ENCODE data around the gene CCDC180. TPM values are rescaled to one million over a fixed set of nuclear protein-coding genes. Genes with fewer than 3 reads are reported as not detected.
A peak's percentile ranks its signal among the peaks of the same experiment; 100 is the strongest.

The CCDC180 gene
- total and polyA plus RNA-seq, 9 of the 15 experiments (the other 6 are each of a cell fraction or from before 2014, with no cell fraction given) = 0.56 to 4.2 (median 2.5) TPM

DNA sequence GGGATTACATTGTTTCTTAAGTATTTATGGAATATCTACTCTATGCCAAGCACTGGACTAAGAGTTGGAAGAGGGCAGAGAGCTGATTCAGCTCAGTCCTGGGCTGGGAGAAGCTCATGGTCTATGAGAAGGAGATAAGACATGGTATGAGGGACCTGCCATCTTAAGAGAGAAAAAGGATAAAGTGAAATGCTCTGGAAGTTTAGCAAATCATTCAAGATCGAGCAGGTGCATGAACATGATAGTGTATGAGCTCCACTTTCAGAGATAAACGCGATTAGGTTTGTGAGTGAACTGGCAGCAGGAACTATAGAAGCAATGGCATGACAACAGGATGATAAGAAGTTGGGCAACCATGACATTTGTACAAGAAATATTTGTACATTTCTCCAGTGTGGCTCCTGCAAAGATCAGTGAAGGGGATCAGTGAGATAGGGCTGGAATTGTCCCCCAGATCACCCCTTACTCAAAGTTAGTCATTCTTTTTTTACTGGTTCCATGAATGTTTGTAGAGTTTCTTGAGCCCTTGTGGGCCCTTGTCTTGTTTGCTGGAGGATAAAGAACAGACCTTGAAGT is 26.6 kb upstream of the CCDC180 start:
- Histone ChIP-seq H3K9me3 (replicated peaks; ENCODE audit: control insufficient read depth, insufficient read depth, low read depth, low read length) (no peaks in the 10 kb centered on the region), H3K9me1 (ENCODE audit: control insufficient read depth, insufficient read depth, low read length) (no peaks in the 10 kb centered on the region), H3K27me3 (ENCODE audit: control insufficient read depth in 2 of 2, insufficient read depth in 2 of 2, low read length in 2 of 2) (no peaks in the 10 kb centered on the region), H3K36me3 (ENCODE audit: control insufficient read depth, insufficient read depth, low read length) (peaks cover 31% of the 10 kb centered on the region; the same call in 2 of the 3 replicates), H3K4me2 (ENCODE audit: insufficient read depth, low read length) (peak overlapping the region; percentile 7; the same call in 1 of the 2 replicates), H3K79me2 (ENCODE audit: control insufficient read depth, insufficient read depth, low read length) (no peaks in the 10 kb centered on the region), H3K9ac (ENCODE audit: insufficient read depth in 1 of 2, low read depth in 2 of 2, low read length in 2 of 2) (no peak overlapping the region), H3K4me3 (no peak overlapping the region), H4K20me1 (replicated peaks; ENCODE audit: control insufficient read depth, insufficient read depth, low read length) (no peaks in the 10 kb centered on the region), H2AFZ (ENCODE audit: low read depth, low read length) (no peak overlapping the region), H3K4me1 (replicated peaks in 1 of 2; ENCODE audit: control insufficient read depth in 2 of 2, insufficient read depth in 2 of 2, low read length in 2 of 2) (peaks cover 4 to 23% of the 10 kb centered on the region in 2 experiments; a peak in 3 of 5 replicates), H3K27ac (ENCODE audit: extremely low read depth, low read depth, low read length) (peak overlapping the region; percentile 12; the same call in 1 of the 3 replicates)
- intact Hi-C loops (cut with micrococcal nuclease) (loop anchor here (2.0 kb wide), 1 partner anchor 42 kb away; no protein-coding TSS in a partner anchor), in situ Hi-C loops (cut with MboI) (no loop called here)
- ChIA-PET CTCF (ENCODE audit: low intra/inter-chr PET ratio) (no interaction called here), POLR2A (interaction anchor here (0.8 to 1.4 kb wide), 4 partner anchors 9 to 43 kb away, joined by 4 to 7 read pairs (median 4); no protein-coding TSS in a partner anchor)
- FAIRE-seq (peak; percentile 55), DNase-seq (ENCODE audit: extremely low read depth in 1 of 4, low spot score in 3 of 4) (peak; percentile 41 to 68 (median 46)), ATAC-seq (peak; percentile 73)
- no TSS peak for BruUV-seq (replicated peaks)
- 0% methylated on average over 3 of the region's 3 CpGs for WGBS (ENCODE audit: insufficient coverage, low coverage, missing lambda C conversion rate)
- TF ChIP-seq TBP (optimal IDR thresholded peaks at IDR 0.05; ENCODE audit: low read depth, low read length) = no peak
- no peak for TF ChIP-seq NBN (IDR thresholded peaks at IDR 0.05; ENCODE audit: low read depth)
- TF ChIP-seq, protein P1, sequence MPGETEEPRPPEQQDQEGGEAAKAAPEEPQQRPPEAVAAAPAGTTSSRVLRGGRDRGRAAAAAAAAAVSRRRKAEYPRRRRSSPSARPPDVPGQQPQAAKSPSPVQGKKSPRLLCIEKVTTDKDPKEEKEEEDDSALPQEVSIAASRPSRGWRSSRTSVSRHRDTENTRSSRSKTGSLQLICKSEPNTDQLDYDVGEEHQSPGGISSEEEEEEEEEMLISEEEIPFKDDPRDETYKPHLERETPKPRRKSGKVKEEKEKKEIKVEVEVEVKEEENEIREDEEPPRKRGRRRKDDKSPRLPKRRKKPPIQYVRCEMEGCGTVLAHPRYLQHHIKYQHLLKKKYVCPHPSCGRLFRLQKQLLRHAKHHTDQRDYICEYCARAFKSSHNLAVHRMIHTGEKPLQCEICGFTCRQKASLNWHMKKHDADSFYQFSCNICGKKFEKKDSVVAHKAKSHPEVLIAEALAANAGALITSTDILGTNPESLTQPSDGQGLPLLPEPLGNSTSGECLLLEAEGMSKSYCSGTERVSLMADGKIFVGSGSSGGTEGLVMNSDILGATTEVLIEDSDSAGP (CRISPR knock-in tag; IDR thresholded peaks at IDR 0.05) = no peak
- no peak for TF ChIP-seq ARID4B (CRISPR knock-in tag; IDR thresholded peaks at IDR 0.05)
- TF ChIP-seq ZNF408 (CRISPR knock-in tag; IDR thresholded peaks at IDR 0.05; ENCODE audit: low read depth) = no peak
- TF ChIP-seq STAT6 (CRISPR knock-in tag; IDR thresholded peaks at IDR 0.05) = no peak
- TF ChIP-seq NR2F6 (CRISPR knock-in tag; IDR thresholded peaks at IDR 0.05) = no peak
- TF ChIP-seq PURB (CRISPR knock-in tag; IDR thresholded peaks at IDR 0.05; ENCODE audit: low read depth) = no peak
- TF ChIP-seq POLR2AphosphoS2 (IDR thresholded peaks at IDR 0.05; ENCODE audit: low read length) = no peak
- TF ChIP-seq RNF2 (IDR thresholded peaks at IDR 0.05) = no peak
- peak; percentile 64; the same call in 1 of the 2 replicates for TF ChIP-seq SMARCE1 (IDR thresholded peaks at IDR 0.05)
- no peak for TF ChIP-seq OTX1 (CRISPR knock-in tag; IDR thresholded peaks at IDR 0.05)

Measured in K562 (cell line).